ENCODE measurements around the gene MEI1. TPM values are rescaled to one million over a fixed set of nuclear protein-coding genes. Genes with fewer than 3 reads are reported as not detected.

Gene MEI1
- total RNA-seq, 1 experiment from 2014 or later = 2.7 TPM

DNA sequence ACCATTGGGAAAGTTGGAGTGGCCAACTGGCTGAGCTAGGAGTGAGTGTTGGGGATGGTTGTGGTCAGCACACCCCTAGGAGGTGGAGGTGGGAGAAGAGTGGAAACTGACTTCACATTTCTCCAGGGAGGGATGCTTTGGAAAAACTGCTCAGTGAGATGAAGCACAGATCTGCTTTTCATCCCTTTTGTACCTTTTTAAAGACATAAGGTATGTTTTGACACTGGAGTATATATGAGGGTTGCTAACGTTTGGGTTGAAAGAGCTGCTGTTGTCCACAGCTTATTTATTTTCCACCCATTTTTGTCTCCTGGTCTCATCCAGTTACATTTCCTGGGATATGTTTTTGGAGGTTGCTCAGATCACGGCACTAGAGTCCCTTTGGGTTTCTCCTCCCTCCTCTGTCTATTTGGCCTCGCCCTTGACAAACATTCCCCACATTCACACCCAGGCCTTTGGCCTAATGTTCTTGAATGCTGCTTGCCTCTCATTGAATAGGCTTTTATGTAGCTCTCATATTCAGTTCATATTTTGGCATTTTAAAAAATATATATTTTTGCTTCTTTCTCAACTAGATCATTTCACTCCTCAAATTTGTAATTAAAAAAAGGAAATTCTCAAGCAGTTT is 141.9 kb downstream of the MEI1 start:
- DNase-seq (ENCODE audit: low spot score) = no peak

DNA sequence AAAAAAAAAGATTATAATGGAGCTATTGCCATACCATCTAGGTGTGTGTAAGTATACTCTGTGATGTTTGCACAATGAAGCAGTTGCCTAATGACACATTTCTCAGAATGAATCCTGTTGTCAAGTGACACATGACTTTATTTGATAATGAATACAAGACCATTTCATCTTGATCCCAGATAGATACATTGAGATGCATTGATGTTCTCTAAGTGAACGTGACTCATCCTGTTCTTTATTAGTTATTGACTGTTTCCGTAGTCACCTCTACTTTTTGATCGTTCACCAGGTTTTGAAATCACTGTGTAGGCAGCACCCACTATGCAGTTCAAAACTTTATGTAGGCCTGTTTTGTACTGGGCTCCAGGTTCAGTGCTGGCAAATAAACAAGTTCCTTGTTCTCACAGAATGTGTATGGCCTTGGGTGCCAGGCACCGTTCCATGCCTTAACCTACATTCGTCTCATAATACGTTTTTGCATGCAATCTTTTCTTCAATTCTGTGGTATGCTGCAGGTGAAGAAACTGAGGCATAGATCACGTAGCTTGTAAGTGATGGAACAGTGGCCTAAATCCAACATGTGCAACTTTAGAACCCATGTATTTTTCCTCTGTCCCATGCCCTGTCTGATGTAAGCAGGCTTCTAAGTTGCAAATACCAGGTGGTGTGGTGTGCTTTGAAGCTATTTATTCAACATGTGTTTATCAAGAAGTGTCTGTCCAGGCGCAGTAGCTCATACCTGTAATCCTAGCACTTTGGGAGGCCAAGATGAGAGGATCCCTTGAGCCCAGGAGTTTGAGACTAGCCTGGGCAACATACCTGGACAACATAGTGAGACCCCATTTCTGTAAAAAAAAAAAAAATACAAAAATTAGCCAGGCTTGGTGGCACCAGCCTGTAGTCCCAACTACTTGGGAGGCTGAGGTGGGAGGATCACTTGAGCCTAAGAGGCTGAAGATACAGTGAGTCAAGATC is 144.0 kb downstream of the MEI1 start:
- DNase-seq (ENCODE audit: low spot score) = no peak

DNA sequence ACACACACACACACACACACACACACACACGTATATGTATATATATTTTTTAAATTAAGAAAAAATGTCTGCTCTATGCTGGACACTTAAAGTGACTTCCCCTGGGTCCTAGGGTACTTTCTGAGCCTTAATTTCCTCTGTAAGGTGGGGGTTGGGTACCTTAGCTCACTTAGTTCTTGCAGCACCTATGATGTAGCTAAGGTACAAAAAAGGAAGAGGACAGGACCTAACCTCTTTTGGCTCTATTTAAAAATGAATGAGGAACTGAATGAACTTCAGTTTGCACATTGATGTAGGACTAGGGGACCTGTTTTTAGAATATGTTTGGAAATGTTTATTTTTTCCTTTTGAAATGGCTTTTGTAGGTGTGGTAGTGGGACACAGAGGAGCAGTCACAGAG is 144.7 kb downstream of the MEI1 start:
- no peak for DNase-seq (ENCODE audit: low spot score)

DNA sequence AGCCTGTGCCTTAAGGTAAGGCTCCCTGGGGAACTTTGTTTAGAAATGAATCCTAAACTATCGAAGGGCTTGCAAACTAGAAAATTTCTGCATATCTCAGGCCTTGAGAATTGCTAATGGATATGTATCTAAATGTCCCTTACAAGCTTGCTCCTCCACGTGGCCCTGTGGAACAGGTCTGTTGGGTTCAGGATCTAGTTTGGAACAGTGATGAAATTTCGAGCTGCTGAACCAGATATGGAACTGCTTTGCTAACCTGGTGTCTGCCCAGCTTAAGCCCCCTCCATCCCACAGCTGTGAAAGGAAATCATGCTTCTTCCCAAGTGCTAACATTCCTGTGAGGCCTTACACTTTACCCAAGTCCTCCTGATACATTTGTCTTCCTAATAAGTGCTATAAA is 145.2 kb downstream of the MEI1 start:
- DNase-seq (ENCODE audit: low spot score) = no peak

DNA sequence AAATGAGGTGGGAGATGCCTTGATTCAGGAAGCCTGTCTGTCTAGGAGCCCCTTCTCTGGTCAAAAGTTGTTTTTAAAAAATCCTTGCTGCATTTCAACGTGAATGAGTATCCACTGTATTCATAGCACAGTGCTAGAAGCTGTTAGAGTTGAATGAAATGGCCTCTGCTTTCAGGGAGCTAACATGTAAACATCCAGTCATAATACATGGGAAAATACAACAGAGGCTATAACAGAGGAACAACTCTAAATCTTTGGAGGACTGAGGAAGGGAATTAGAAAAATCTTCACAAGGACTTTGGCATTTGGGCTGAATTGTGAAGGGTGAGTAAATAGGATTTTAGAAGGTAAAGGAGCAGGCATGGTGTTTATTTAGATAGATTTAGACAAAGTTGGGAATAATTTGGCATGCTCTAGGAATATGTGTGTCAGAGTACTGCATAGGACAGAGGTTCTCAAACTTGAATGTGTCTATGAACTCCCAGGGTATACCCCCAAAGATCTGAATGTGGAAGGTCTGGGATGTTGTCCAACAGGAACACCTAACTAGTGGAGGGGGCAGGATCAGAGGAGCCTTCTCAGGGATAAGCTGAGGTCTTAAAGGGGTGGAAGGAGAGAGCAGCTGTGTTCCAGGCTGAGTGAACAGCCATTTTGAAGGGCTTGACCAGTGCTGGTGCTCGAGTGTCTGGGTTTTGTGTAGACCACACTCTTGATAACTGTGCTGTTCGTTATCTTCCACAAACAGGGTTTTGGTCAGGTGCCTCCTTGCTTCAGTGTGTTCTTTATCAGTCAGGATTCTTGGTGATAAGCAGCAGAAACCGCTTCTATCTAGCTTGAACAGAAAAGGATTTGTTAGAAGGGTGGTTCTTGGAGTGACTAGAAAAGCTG is 146.3 kb downstream of the MEI1 start:
- no peak for DNase-seq (ENCODE audit: low spot score)

DNA sequence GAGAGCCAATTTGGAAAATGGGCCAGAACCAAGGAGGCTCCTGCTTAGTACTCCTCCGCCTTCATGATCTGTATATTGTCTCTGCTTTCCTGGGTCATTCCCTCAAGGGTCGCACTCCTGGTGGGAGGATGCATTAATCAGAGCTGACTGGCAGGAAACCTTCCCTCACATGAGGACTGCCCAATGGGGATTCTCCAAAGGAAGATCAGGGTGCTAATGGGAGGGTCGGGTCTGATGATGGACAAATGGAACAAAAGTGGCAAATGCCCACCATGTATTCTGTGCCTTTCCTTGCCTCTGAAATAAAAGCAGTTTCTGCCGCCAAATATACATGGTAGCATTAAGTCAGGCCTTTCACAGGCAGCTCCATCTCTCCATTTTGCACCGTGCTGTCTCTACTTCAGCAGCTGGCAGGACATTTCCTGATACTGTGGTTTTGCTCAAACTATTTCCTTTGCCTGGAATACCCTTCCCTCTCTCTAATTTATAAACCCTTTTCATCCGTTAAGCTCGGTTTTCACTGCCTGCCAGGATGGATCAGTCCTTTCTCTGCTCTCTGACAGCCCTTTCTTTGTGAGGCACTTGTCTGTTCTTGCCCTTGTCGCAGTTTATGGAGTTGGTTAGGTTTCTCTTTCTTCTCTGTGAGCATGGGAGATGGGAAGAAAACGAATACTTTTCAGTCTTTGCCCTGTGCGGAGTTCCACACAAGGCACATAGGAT is 147.1 kb downstream of the MEI1 start:
- DNase-seq (ENCODE audit: low spot score) = no peak

DNA sequence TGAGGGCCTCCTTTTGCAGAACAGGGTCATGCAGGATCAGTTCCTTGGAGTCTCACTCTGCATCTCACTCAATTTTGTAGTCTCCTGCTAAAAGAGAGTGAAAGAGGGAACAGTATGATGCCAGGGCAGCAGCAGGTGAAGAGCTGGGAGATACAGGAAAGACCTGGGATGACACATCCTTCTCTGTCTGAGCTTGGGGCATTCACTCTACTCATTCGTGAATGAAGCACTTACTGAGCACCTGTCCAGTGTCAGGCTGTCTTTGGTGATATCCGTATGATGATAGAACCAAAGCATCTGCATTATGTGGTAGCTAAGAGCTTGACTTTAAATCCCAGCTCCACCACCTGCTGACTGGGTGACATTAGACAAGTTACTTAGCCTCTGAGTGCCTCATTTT is 148.0 kb downstream of the MEI1 start:
- no peak for DNase-seq (ENCODE audit: low spot score)

DNA sequence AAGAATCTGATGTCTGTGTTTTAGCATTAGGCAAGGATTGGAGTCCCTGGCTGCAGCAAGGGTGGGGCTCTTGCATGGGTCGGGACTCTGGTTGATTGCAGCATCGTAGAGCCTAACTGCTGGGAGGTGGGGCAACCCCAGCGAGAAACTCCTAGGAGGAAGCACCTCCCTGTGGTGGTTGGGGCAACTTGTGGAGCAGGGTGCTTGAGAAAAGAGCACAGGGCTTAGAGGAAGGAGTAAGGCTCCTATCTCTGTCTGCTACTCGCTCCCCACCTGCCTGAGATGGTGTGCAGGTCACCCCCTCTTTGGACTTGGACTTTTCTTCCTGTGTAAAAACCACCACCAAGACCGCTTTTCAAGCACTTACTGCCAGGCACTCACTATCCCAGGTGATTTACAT is 149.2 kb downstream of the MEI1 start:
- no peak for DNase-seq (ENCODE audit: low spot score)

Other genes starting within 250 kb of the MEI1 start
- gene PHF5A, start 230.8 kb upstream of the MEI1 start, total RNA-seq (2014; rRNA removed; shearing (Covaris generic)) = 63.7 and 71.3 TPM in 2 replicates
- 34.3 and 41.2 TPM in 2 replicates for gene ACO2, start 230.4 kb upstream of the MEI1 start, total RNA-seq (2014; rRNA removed; shearing (Covaris generic))
- gene POLR3H, start 155.0 kb upstream of the MEI1 start, total RNA-seq (2014; rRNA removed; shearing (Covaris generic)) = 11.8 and 27.8 TPM in 2 replicates
- gene CSDC2, start 138.5 kb upstream of the MEI1 start, total RNA-seq (2014; rRNA removed; shearing (Covaris generic)) = 2.8 and 3.5 TPM in 2 replicates
- gene PMM1, start 109.7 kb upstream of the MEI1 start, total RNA-seq (2014; rRNA removed; shearing (Covaris generic)) = 6.9 and 8.9 TPM in 2 replicates
- gene DESI1, start 78.5 kb upstream of the MEI1 start, total RNA-seq (2014; rRNA removed; shearing (Covaris generic)) = 15.2 and 15.8 TPM in 2 replicates
- gene XRCC6, start 78.2 kb upstream of the MEI1 start, total RNA-seq (2014; rRNA removed; shearing (Covaris generic)) = 382 and 394 TPM in 2 replicates
- 75.4 and 80.5 TPM in 2 replicates for gene SNU13, start 10.6 kb upstream of the MEI1 start, total RNA-seq (2014; rRNA removed; shearing (Covaris generic))
- gene CCDC134, start 101.2 kb downstream of the MEI1 start, total RNA-seq (2014; rRNA removed; shearing (Covaris generic)) = 5.7 and 6.2 TPM in 2 replicates
- 15.8 and 17.7 TPM in 2 replicates for gene SREBF2, start 133.6 kb downstream of the MEI1 start, total RNA-seq (2014; rRNA removed; shearing (Covaris generic))
- not detected in 2 replicates for gene SHISA8, start 215.6 kb downstream of the MEI1 start, total RNA-seq (2014; rRNA removed; shearing (Covaris generic))
- 0.03 TPM in 1 of 2 replicates, not detected in the other for gene TNFRSF13C, start 227.3 kb downstream of the MEI1 start, total RNA-seq (2014; rRNA removed; shearing (Covaris generic))
- gene CENPM, start 247.6 kb downstream of the MEI1 start, total RNA-seq (2014; rRNA removed; shearing (Covaris generic)) = 42.4 and 54.8 TPM in 2 replicates